WI38 (cell line): ENCODE results near the gene CXCL17.

Experiments used
- H3K4me3 ChIP-seq: 2 replicates; pipeline ENCODE4 v1.5.1; 2011; ENCODE audit warnings: low read depth, mild to moderate bottlenecking, control low read depth, low read length
- TF ChIP-seq, protein P1 (sequence below): IDR thresholded peaks from 2 replicates; pipeline ENCODE4 v1.5.1; 2012; ENCODE audit warnings: low read depth, mild to moderate bottlenecking, control low read depth, low read length

CXCL17 gene

DNA sequence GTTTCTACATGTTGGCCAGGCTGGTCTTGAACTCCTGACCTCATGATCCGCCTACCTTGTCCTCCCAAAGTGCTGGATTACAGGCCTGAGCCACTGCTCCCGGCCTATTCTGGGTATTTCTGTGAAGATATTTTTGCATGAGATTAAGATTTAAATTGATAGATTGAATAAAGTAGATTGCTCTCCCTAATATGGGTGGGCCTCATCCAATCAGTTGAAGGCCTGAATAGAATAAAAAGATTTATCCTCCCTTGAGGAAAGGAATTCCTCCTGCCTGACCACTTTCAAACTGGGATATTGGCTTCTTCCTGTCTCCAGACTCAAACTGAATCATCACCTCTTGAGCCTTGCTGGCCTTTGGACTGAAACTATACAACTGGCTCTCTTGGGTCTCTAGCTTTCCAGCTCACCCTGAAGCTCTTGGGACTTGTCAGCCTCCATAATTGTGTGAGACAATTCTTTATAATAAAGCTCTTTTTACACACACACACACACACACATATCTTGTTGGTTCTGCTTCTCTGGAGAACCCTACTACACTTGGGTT, 36.1 kb upstream of the CXCL17 start:
- no peak overlapping the region for H3K4me3 ChIP-seq

DNA sequence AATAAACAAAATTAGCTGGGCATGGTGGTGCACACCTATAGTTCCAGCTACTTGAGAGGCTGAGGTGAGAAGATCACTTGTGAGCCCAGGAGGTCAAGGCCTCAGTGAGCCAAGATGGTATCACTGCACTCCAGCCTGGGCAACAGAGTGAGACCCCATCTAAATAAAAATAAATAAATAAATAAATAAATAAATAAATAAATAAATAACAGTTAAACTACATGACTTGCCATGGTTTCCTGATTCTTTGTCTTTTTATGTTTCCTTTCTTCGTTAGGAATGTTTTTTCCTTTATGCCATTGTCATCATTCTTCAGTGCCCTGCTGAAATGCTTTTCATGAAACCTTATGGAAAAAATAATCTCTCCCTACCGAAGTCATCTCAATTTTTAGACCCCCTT, 35.2 kb upstream of the CXCL17 start:
- TF ChIP-seq, protein P1, sequence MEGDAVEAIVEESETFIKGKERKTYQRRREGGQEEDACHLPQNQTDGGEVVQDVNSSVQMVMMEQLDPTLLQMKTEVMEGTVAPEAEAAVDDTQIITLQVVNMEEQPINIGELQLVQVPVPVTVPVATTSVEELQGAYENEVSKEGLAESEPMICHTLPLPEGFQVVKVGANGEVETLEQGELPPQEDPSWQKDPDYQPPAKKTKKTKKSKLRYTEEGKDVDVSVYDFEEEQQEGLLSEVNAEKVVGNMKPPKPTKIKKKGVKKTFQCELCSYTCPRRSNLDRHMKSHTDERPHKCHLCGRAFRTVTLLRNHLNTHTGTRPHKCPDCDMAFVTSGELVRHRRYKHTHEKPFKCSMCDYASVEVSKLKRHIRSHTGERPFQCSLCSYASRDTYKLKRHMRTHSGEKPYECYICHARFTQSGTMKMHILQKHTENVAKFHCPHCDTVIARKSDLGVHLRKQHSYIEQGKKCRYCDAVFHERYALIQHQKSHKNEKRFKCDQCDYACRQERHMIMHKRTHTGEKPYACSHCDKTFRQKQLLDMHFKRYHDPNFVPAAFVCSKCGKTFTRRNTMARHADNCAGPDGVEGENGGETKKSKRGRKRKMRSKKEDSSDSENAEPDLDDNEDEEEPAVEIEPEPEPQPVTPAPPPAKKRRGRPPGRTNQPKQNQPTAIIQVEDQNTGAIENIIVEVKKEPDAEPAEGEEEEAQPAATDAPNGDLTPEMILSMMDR = no peak
- no peak overlapping the region for H3K4me3 ChIP-seq

More for the DNA sequence above, 36.1 kb upstream of the CXCL17 start:
- TF ChIP-seq, protein P1 = no peak

DNA sequence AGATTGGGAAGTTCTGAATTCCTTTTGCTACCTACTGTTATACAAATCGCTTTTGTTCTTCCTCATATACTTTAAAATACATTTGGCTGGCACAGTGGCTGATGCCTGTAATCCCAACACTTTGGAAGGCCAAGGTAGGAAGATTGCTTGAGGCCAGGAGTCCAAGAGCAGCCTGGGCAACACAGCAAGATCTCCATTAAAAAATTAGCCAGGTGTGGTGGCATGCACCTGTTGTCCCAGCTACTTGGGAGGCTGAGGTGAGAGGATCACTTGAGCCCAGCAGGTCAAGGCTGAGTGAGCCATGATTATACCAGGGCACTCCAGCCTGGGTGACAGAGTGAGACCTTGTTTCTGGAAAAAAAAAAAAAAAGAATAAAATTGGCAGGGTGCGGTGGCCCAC, 34.4 kb upstream of the CXCL17 start:
- TF ChIP-seq, protein P1 = no peak
- no peak overlapping the region for H3K4me3 ChIP-seq

DNA sequence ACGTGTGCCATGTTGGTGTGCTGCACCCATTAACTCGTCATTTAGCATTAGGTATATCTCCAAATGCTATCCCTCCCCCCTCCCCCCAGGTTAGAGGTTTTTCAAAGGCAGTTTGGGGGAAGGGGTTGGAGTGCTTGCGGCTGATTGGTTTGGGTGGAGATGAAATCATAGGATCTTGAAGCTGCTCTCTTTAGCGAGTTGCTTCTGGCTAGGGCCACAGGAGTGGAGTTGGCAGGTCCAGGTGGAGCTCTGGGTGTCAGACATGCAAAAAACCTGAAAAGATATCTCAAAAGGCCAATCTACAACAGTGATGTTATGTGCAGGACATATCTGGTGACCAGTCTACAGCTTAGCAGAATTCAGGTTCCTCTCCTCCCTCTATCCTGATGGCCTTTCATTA, 32.6 kb upstream of the CXCL17 start:
- TF ChIP-seq, protein P1 = no peak
- H3K4me3 ChIP-seq = no peak overlapping the region

DNA sequence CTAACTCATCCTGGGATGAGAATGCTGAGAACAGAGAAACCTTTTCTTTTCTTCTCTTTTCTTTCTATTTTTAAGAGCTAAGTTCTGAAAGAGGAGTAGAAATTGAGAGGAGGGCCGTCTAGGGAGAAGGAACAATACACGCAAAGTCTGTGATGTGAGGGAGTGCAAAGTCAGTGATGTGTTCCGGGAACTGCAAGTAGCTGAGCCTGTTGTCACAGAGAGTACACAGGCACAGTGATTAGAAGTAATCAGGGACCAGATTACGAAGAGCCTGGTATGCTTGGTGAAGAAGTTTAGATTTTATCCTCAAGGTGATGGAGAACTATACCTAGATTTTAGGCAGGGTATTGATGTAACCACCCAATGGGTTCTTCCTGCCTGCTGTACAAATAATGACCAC, 32.0 kb upstream of the CXCL17 start:
- no peak overlapping the region for H3K4me3 ChIP-seq
- TF ChIP-seq, protein P1 = no peak

DNA sequence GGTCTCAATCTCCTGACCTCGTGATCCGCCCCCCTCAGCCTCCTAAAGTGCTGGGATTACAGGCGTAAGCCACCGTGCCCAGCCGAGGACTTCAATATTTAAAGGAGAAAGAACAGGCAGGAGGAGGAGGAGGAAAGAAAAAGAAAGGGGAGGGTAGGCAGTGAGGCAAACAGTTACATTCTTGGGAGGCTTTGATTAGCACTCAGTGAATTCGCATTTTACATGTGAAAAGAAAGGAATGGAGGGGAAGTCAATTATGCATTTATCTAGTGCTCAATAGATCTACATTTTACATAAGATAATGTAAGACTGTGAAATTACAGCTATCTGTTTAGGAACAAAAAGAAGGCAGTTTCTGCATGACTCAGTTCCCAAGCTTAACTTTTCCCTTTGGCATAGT, 30.9 kb upstream of the CXCL17 start:
- no peak overlapping the region for H3K4me3 ChIP-seq
- TF ChIP-seq, protein P1 = no peak

DNA sequence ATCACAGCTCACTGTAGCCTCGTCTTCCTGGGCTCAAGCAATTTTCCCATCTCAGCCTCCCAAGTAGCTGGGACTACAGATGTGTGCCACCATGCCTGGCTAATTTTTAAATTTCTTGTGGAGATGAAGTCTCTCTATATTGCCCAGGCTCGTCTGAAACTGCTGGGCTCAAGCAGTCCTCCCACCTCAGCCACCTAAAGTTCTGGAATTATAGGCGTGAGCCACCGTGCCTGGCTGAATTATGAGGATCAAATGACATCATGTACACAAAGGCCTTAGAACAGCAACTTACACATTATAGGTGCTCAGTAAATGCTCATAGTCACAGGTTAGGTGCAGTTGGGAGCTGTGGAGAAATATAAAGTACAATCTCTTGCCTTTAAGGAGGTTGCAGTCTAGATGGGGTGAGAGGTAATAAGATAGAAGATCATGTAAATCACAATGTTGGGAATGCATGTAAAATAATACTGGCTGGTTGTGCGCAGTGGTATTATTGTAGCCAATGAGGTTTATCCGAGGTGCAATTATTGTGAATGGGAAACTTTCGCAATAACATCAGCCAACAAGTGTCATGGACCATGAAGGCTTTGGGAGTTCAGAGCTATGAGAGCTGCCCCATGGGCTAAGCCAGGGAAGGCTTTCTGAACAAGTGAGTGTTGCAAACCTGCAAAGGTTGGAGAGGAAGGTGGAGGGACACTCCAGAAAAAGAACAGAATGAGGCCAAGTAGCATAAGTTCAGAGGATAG, 29.8 kb upstream of the CXCL17 start:
- TF ChIP-seq, protein P1 = no peak

More for the DNA sequence above, 29.8 kb upstream of the CXCL17 start:
- H3K4me3 ChIP-seq = no peak overlapping the region
